Stimulated activated CD4-positive, alpha-beta T cell treated with anti-CD3 and anti-CD28 coated beads, Interleukin-4, amount 100 ng/mL, for 24 hours (primary cell): Measurements from ENCODE around the gene PCSK6.

Source experiments
- DNase-seq: peaks from one replicate; pipeline ENCODE4 v3.0.0-alpha.2; 2020

Gene PCSK6

GRCh38 chr15:101498717-101499480 is 9.4 kb upstream of the PCSK6 start:
- DNase-seq, result peak; percentile 2

GRCh38 chr15:101498076-101498716 is 8.7 kb upstream of the PCSK6 start:
- no peak for DNase-seq

DNA sequence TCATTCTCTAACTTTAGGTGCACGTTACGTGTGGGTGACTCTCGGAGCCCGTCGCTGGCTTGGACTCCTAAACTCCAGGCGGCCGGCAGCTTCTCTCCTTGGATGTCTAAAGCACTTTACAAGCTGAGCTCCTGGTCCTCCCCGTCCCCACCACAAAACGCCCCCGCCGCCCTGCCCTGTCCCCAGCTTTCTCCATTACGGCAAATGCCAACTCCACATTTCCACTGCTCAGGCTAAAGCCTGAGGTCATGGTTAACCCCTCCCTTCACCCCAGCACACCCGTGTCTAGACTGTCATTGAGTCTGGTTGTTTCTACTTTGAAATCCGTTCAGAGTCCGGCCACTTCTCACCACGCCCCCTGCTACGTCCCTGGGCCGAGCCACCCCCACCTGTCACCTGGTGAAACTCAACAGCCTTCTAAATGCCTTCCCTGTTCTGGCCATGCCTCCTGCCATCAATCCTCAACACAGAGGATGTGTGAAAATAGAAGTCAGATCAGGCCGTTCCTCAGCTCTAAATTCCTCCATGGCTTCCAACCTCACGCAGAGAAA is 8.1 kb upstream of the PCSK6 start:
- peak; percentile 2 for DNase-seq

GRCh38 chr15:101497017-101497416 is 7.5 kb upstream of the PCSK6 start:
- DNase-seq, result no peak

GRCh38 chr15:101496198-101496986 is 6.9 kb upstream of the PCSK6 start:
- peak; percentile 1 for DNase-seq

- DNase-seq, result peak; percentile 1
Measured at GRCh38 chr15:101495334-101496197, 6.1 kb upstream of the PCSK6 start.

GRCh38 chr15:101494251-101494796 is 4.8 kb upstream of the PCSK6 start:
- peak; percentile 1 for DNase-seq

DNA sequence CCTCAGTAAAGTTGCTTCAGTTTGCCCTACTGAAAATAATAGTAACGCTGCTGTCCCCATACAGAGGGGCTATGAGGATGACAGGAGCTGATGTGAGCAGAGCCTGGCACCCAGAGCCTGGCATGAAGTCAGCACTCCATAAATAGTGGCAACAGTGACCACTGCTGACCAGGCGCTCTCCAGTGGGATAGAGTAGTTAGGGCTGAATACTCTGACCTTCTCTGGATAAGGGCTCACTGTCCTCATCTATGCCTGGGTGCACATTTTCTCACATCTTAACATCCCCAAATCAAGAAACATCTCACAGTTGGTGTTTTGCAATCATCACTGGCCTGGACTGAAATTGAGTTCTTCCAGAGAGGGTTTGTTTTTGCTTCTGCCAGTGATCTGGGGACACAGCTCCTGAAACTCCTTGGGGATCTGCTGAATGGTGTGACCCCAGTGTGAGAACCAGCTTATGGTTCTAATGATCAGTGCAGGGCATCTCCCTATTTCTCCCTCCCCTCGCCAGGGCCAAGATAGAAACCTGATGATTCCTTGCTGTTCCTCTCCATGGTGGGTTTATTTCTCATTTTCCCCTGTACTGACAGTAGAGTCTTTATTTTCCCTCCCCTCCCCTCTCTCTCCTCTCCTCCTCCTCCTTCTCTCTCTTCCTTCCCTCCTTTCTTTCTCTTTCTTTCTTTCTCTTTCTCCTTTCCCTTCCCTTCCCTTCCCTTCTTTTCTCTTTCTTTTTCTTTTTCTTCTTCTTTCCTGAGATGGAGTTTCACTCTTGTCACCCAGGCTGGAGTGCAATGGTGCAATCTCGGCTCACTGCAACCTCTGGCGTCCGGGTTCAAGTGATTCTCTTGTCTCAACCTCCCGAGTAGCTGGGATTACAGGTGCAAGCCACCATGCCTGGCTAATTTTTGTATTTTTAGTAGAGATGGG is 3.5 kb upstream of the PCSK6 start:
- no peak for DNase-seq

GRCh38 chr15:101491734-101492640 is 2.5 kb upstream of the PCSK6 start:
- DNase-seq, result peak; percentile 1

DNA sequence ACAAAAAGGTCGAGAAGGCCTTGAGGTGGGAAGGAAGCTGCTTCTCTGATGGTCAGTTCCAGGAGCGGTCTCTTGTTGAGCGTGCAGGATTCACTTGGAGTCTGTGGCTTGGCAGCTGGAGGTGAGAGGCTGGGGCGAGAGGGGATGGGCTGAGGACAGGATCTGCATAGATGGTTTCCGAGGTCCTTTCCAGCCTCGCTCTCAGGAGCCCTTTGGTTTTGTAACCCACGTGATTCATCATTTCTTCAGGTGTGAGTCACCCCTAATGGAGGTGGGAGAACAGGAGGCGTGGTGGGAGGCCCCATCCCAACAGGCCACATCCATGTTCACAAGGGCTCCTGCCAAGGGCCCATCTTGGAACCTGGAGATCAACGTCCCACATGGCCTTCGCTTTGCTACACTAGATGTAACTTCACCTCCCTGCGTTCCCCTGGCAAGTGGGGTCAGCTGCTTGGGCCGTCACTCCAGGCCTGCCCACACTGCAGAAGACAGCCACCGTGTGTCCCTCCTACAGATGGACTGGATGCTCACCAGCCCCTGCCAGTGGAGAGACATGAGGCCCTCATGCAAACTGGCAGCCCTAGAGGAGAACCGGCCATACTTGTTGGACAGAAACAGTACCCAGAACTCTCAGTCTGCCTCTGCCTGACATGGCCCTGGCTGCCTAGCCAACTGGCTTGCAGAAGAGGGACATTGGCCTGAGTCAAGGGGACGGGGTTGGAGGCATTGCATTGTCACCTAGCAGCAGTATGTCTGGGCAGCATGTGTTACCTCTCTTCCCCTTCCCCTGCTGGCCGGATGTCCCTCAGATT is 1.6 kb upstream of the PCSK6 start:
- peak; percentile 2 for DNase-seq

DNA sequence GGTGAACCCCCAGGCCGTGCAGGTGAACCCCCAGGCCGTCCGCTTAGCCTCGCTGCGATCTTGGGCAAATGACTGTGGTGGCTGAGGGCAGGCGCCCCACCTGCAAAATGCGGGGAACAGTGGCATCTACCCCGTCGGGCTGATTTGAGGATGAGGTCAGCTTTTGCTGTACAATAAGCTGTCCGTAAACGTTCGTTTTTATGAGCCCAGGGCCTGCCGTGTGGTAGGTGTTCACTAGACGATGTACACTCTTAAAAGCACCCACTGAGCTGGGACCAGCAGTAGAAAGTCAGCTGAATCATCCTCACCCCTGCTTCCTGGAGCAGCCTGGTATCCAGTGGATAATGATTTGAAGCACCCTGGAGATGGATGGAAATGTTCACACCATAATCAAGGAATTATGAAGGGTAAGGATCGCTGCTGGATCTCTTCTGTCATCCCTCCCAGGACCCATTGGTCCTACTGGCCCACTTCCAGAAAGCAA is 943 bp upstream of the PCSK6 start:
- no peak for DNase-seq

DNA sequence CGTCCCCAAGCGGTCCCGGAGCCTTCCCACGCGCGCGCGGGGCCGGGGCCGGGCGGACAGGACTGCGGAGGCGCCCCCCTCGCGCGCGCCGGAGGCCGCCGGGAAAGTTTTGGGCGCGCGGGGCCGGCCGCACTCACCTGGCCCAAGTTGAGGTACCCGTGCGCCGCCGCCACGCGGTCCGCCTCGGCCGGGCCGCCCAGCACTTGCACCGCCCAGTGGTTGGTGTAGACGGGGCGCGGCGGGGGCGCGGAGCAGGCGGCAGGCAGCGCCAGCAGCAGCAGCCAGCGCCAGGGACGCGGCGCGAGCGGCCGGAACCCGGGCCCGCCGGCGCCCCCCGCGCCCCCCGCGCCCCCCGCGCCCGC is 289 bp downstream of the PCSK6 start:
- no peak for DNase-seq

GRCh38 chr15:101488300-101489164 is 975 bp downstream of the PCSK6 start:
- DNase-seq, result no peak

DNA sequence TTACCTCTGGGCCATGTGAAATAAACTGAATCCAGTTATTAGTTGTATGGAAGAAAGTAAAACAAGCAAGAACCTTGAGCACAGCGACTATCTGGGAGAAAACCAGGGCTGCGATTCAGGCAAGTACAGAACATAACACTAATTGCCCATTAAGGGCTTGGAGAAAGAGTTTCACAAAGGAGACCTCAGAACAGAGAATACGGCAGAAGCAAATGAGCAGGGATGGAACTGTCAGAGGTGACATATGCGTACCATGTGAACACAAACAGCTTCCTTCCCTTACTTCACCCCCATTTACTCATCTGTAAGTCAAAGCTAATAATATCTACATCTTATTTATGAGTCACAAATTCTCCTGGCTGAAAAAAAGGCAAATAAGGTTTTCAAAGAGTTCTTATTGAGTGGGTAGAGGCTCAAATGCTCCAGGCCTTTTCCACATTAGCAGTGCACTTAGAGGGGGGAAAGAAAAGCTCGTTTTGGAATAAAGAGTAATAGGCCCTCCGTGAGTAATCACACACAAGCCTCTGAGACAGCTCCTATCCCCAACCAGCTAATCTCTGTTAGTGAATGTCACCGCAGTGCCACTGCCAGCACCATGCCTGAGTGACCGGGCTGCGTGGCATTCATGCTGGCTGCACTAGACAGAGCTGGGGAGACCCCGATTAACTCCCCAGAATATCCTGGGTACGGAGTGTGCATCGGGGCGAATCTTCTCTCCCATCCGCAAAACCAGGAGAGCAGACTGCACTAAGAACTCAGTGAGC is 2.6 kb downstream of the PCSK6 start:
- DNase-seq, result no peak

- no peak for DNase-seq
Measured at GRCh38 chr15:101483462-101483861, 6.0 kb downstream of the PCSK6 start.

DNA sequence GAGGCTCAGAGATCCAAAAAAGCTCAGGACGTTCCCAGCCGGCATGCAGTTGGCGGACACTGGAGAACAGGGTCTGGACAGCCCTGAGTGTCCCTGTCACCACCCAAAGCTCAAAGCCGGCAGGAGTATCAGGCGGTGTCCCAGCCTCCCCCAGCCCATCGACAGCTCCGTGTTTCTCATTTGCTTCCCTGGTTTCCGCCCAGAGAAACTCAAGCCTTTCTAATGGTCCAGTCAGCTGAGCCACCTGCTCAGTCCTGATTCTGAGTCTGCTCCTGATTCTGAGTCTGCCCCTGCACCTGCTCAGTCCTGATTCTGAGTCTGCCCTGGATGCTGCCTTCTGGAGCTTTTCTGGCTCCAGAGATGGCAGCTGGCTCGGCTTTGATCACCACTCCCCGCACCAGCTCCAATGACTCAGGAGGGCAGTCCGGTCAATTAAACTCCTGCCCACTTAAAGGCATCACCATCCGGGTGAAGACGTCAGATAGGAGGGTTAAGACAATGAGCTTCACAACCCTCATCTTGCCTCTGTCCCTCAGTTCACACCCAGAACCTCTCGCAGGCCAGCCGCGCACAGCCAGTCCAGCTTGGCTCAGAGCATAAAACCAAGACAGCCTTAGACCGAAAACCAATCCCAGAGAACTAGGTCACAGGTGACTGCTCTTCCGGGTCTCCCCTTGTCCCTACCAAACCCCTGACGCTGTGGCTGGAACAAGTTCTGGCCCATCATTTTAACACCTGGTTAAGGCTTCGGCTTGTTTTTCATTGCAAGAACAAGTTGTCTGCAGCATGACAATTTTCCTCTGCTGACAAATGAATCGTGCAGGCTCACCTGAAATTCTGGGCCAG is 6.8 kb downstream of the PCSK6 start:
- no peak for DNase-seq
